ES-I3 (cell line): Measurements from ENCODE around the gene NHLRC3.
"Not testable (repeated sequence)": the region's sequence is repeated elsewhere in the genome, so short reads cannot be mapped to it uniquely, and the experiment has no call there.

ENCODE experiments used
- H3K36me3 ChIP-seq: 2 replicates; pipeline ENCODE4 v1.6.1; 2013; ENCODE audit warnings: mild to moderate bottlenecking, low read length, control low read depth, moderate library complexity; ENCODE audit not compliant: insufficient read depth
- H3K4me1 ChIP-seq: 2 replicates; pipeline ENCODE4 v1.6.1; 2013; ENCODE audit warnings: mild to moderate bottlenecking, control low read depth, low read length; ENCODE audit not compliant: insufficient read depth
- H3K9ac ChIP-seq: 2 replicates; pipeline ENCODE4 v1.6.1; 2013; ENCODE audit warnings: low read depth, mild to moderate bottlenecking, low read length, moderate library complexity
- H3K9me3 ChIP-seq: 2 replicates; pipeline ENCODE4 v1.6.1; 2013; ENCODE audit warnings: mild to moderate bottlenecking, low read length, moderate library complexity; ENCODE audit not compliant: control insufficient read depth, insufficient read depth

NHLRC3 gene

GRCh38 chr13:39037880-39038568 is at the start of gene NHLRC3, which contains the start of gene PROSER1:
NHLRC3 (plus strand) TSS chr13:39038456; CDS start chr13:39038640, 184 bp downstream.
PROSER1 (minus strand) TSS chr13:39038089; CDS start chr13:39037242, 847 bp downstream.
- H3K9ac ChIP-seq = peak within 1 kb of the TSS; percentile 76

GRCh38 chr13:38990693-38991092 is 47.6 kb upstream of the NHLRC3 start, which contains the start of gene STOML3:
STOML3 (minus strand) TSS chr13:38990831; CDS start chr13:38990721, 110 bp downstream.
- H3K36me3 ChIP-seq = no peaks in the 10 kb centered on the region
- H3K4me1 ChIP-seq = no peaks in the 10 kb centered on the region
- H3K9me3 ChIP-seq = no peaks in the 10 kb centered on the region
- H3K9ac ChIP-seq = no peak within 1 kb of the TSS

More at GRCh38 chr13:39037880-39038568, at the start of gene NHLRC3, which contains the start of gene PROSER1:
- Histone ChIP-seq H3K9me3 (no peaks in the 10 kb centered on the region), H3K4me1 (peaks cover 3% of the 10 kb centered on the region; the same call in 1 of the 2 replicates), H3K36me3 (no peaks in the 10 kb centered on the region; the same call in 1 of the 2 replicates)

- Histone ChIP-seq H3K4me1 (no peaks in the 10 kb centered on the region), H3K36me3 (no peaks in the 10 kb centered on the region), H3K9me3 (no peaks in the 10 kb centered on the region), H3K9ac (no peak overlapping the region)
These were observed 44.9 kb upstream of the NHLRC3 start for GRCh38 chr13:38993381-38993780.

- no peaks in the 10 kb centered on the region for H3K4me1 ChIP-seq
- no peaks in the 10 kb centered on the region for H3K36me3 ChIP-seq
- no peaks in the 10 kb centered on the region for H3K9me3 ChIP-seq
- H3K9ac ChIP-seq = no peak overlapping the region
These were observed 39.5 kb upstream of the NHLRC3 start for GRCh38 chr13:38998739-38999138.

- peaks cover 12% of the 10 kb centered on the region for H3K36me3 ChIP-seq
- not testable (repeated sequence) for H3K4me1 ChIP-seq, H3K9me3 ChIP-seq
- peak overlapping the region; percentile 50; the same call in 1 of the 2 replicates for H3K9ac ChIP-seq
These were observed 31.7 kb upstream of the NHLRC3 start for GRCh38 chr13:39006371-39007111.

- H3K9me3 ChIP-seq = no peaks in the 10 kb centered on the region
- peaks cover 34% of the 10 kb centered on the region for H3K36me3 ChIP-seq
- H3K9ac ChIP-seq = no peak overlapping the region
These were observed 25.6 kb upstream of the NHLRC3 start for GRCh38 chr13:39012608-39013007.

GRCh38 chr13:39013462-39013861 is 24.8 kb upstream of the NHLRC3 start:
- H3K4me1 ChIP-seq = no peaks in the 10 kb centered on the region
- H3K9ac ChIP-seq = no peak overlapping the region
- no peaks in the 10 kb centered on the region for H3K9me3 ChIP-seq
- peaks cover 39% of the 10 kb centered on the region for H3K36me3 ChIP-seq

More at GRCh38 chr13:39012608-39013007, 25.6 kb upstream of the NHLRC3 start:
- no peaks in the 10 kb centered on the region for H3K4me1 ChIP-seq

GRCh38 chr13:39016087-39016486 is 22.2 kb upstream of the NHLRC3 start:
- H3K9me3 ChIP-seq = no peaks in the 10 kb centered on the region
- H3K36me3 ChIP-seq = peaks cover 30% of the 10 kb centered on the region
- H3K4me1 ChIP-seq = no peaks in the 10 kb centered on the region
- no peak overlapping the region for H3K9ac ChIP-seq

GRCh38 chr13:39016787-39017186 is 21.5 kb upstream of the NHLRC3 start:
- Histone ChIP-seq H3K36me3 (peaks cover 27% of the 10 kb centered on the region), H3K4me1 (no peaks in the 10 kb centered on the region; the same call in 1 of the 2 replicates), H3K9ac (no peak overlapping the region), H3K9me3 (no peaks in the 10 kb centered on the region)

- Histone ChIP-seq H3K9me3 (no peaks in the 10 kb centered on the region), H3K9ac (no peak overlapping the region), H3K36me3 (peaks cover 26% of the 10 kb centered on the region), H3K4me1 (peaks cover 30% of the 10 kb centered on the region)
These were observed 17.3 kb upstream of the NHLRC3 start for GRCh38 chr13:39020853-39021462.

- Histone ChIP-seq H3K9ac (no peak overlapping the region), H3K4me1 (peaks cover 34% of the 10 kb centered on the region), H3K36me3 (peaks cover 21% of the 10 kb centered on the region), H3K9me3 (no peaks in the 10 kb centered on the region)
These were observed 14.9 kb upstream of the NHLRC3 start for GRCh38 chr13:39023316-39023715.

GRCh38 chr13:39023761-39024160 is 14.5 kb upstream of the NHLRC3 start:
- Histone ChIP-seq H3K36me3 (peaks cover 21% of the 10 kb centered on the region), H3K9me3 (no peaks in the 10 kb centered on the region), H3K9ac (no peak overlapping the region), H3K4me1 (peaks cover 34% of the 10 kb centered on the region)

GRCh38 chr13:39025433-39025839 is 12.8 kb upstream of the NHLRC3 start:
- Histone ChIP-seq H3K9ac (no peak overlapping the region), H3K36me3 (peaks cover 21% of the 10 kb centered on the region), H3K9me3 (no peaks in the 10 kb centered on the region), H3K4me1 (peaks cover 34% of the 10 kb centered on the region)

- no peak overlapping the region for H3K9ac ChIP-seq
- peaks cover 3% of the 10 kb centered on the region; the same call in 1 of the 2 replicates for H3K4me1 ChIP-seq
- H3K9me3 ChIP-seq = no peaks in the 10 kb centered on the region
- H3K36me3 ChIP-seq = peaks cover 5% of the 10 kb centered on the region; the same call in 1 of the 2 replicates
These were observed 6.1 kb upstream of the NHLRC3 start for GRCh38 chr13:39032150-39032549.
